Tibial nerve (tissue), 4 donors: Measurements from ENCODE around the gene TAF1C. TPM values are rescaled to one million over a fixed set of nuclear protein-coding genes. Genes with fewer than 3 reads are reported as not detected.

Experiments used
- DNase-seq, 2 donors: peaks; one replicate each; pipeline ENCODE4 v3.0.0-alpha.2; 2019; ENCODE audit warnings: low spot score in 2 of 2
- H3K27ac ChIP-seq, 4 donors: fragments of 200-600 bp; sonication (generic) in 3 of 4; one replicate each; pipeline ENCODE4 v1.5.1; 2017 to 2019; ENCODE audit warnings: mild to moderate bottlenecking in 1 of 4
- H3K27me3 ChIP-seq, 2 donors: fragments of 200-600 bp; sonication (generic) in 1 of 2; one replicate each; pipeline versions ENCODE4 v1.5.1 to v1.6.0; 2017 to 2019
- H3K36me3 ChIP-seq, 3 donors: fragments of 200-600 bp; sonication (generic); one replicate each; pipeline ENCODE4 v1.5.1; 2018 to 2019
- H3K4me1 ChIP-seq, 4 donors: fragments of 200-600 bp; sonication (generic) in 3 of 4; one replicate each; pipeline ENCODE4 v1.5.1; 2017 to 2019
- H3K4me3 ChIP-seq, 4 donors: fragments of 200-600 bp; sonication (generic) in 3 of 4; one replicate each; pipeline ENCODE4 v1.5.1; 2017 to 2019; ENCODE audit warnings: mild to moderate bottlenecking in 1 of 4, moderate library complexity in 1 of 4
- H3K9me3 ChIP-seq, 4 donors: fragments of 200-600 bp; sonication (generic) in 3 of 4; one replicate each; pipeline ENCODE4 v1.5.1; 2017 to 2019
- CTCF ChIP-seq, 5 experiments: fragments of 200-600 bp in 3 of 5; fragments of 450-650 bp in 2 of 5; sonication (generic) in 3 of 5; IDR thresholded peaks; one replicate each; pipeline ENCODE4 v1.5.1; 2016 to 2019; ENCODE audit warnings: antibody characterized with exemption in 5 of 5, mild to moderate bottlenecking in 3 of 5, moderate library complexity in 2 of 5
- EP300 ChIP-seq, 2 donors: sonication (generic); formaldehyde crosslinking; IDR thresholded peaks; one replicate each; pipeline ENCODE4 v1.6.1; 2017; ENCODE audit warnings: antibody characterized with exemption in 2 of 2, mild to moderate bottlenecking in 1 of 2
- POLR2A ChIP-seq, 2 donors: fragments of 450-650 bp; IDR thresholded peaks; one replicate each; pipeline ENCODE4 v1.6.1; 2017; ENCODE audit warnings: antibody characterized with exemption in 2 of 2, mild to moderate bottlenecking in 2 of 2, moderate library complexity in 2 of 2
- WGBS, 2 donors: methylation state at CpG; one replicate each; pipeline ENCODE4 v1.1.5; 2018; 5-methylcytosine and 5-hydroxymethylcytosine counted together
- total RNA-seq, 4 donors: library from RNA; depleted of rRNA; stranded (reverse); fragments of >200 nt; gene quantifications; one replicate each; pipeline ENCODE4 v1.1.0, GENCODE V29; 2016

TAF1C gene
- total RNA-seq, 4 donors from 2014 or later: 50.7 to 109 (median 73.9) TPM

GRCh38 chr16:84176192-84177053 is 10.4 kb downstream of the TAF1C start:
- TF ChIP-seq CTCF (IDR thresholded peaks at IDR 0.05) (no peak), POLR2A (IDR thresholded peaks at IDR 0.05) (no peak), EP300 (IDR thresholded peaks at IDR 0.05) (no peak)
- WGBS, 2 donors: 35 to 36% methylated on average over 17 to 18 of the region's 18 CpGs
- H3K27ac ChIP-seq: peak overlapping the region; percentile 56 to 96 (median 83)
- H3K4me1 ChIP-seq: peaks cover 0 to 42% (median 31%) of the 10 kb centered on the region in 4 donors
- H3K27me3 ChIP-seq: no peaks in the 10 kb centered on the region
- H3K9me3 ChIP-seq: no peaks in the 10 kb centered on the region
- DNase-seq: no peak
- peaks cover 0 to 33% (median 13%) of the 10 kb centered on the region in 3 donors for H3K36me3 ChIP-seq
- peak overlapping the region in 1 of 4 donors; percentile 7 for H3K4me3 ChIP-seq

GRCh38 chr16:84175350-84176081 is 11.3 kb downstream of the TAF1C start:
- peak; percentile 51 to 64 for DNase-seq
- 33 to 57% methylated on average over 10 of the region's 10 CpGs for WGBS, 2 donors
- Histone ChIP-seq H3K4me1 (peaks cover 0 to 42% (median 31%) of the 10 kb centered on the region in 4 donors), H3K27ac (peak overlapping the region; percentile 56 to 96 (median 83)), H3K36me3 (peaks cover 0 to 24% (median 4%) of the 10 kb centered on the region in 3 donors), H3K9me3 (no peaks in the 10 kb centered on the region), H3K4me3 (no peak overlapping the region), H3K27me3 (no peaks in the 10 kb centered on the region)
- TF ChIP-seq CTCF (IDR thresholded peaks at IDR 0.05): peak; percentile 42 to 86 (median 63)
- TF ChIP-seq POLR2A (IDR thresholded peaks at IDR 0.05): no peak
- no peak for TF ChIP-seq EP300 (IDR thresholded peaks at IDR 0.05)

- Histone ChIP-seq H3K27me3 (no peaks in the 10 kb centered on the region), H3K4me3 (no peak overlapping the region), H3K27ac (peak overlapping the region in 2 of 4 donors; percentile 76 to 90), H3K9me3 (no peaks in the 10 kb centered on the region), H3K36me3 (peaks cover 0 to 13% (median 3%) of the 10 kb centered on the region in 3 donors), H3K4me1 (peaks cover 0 to 42% (median 31%) of the 10 kb centered on the region in 4 donors)
- 80 to 85% methylated on average over 11 of the region's 11 CpGs for WGBS, 2 donors
- TF ChIP-seq CTCF (IDR thresholded peaks at IDR 0.05): no peak
- TF ChIP-seq EP300 (IDR thresholded peaks at IDR 0.05): no peak
- no peak for DNase-seq
Observed at GRCh38 chr16:84174396-84174795, 12.5 kb downstream of the TAF1C start.

GRCh38 chr16:84169765-84170310 is 17.0 kb downstream of the TAF1C start:
- Histone ChIP-seq H3K27ac (no peak overlapping the region), H3K4me3 (no peak overlapping the region), H3K9me3 (no peaks in the 10 kb centered on the region), H3K4me1 (peaks cover 0 to 3% (median 0%) of the 10 kb centered on the region in 4 donors), H3K27me3 (no peaks in the 10 kb centered on the region), H3K36me3 (no peaks in the 10 kb centered on the region)
- TF ChIP-seq EP300 (IDR thresholded peaks at IDR 0.05) (no peak), CTCF (IDR thresholded peaks at IDR 0.05) (no peak), POLR2A (IDR thresholded peaks at IDR 0.05) (no peak)
- no peak for DNase-seq
- WGBS, 2 donors: 78 to 85% methylated on average over 11 of the region's 11 CpGs
